HepG2 (cell line): ENCODE measurements around the gene BARHL2.

Experiments used
- CTCF ChIP-seq: sonication (generic); formaldehyde crosslinking; IDR thresholded peaks from 2 replicates; pipeline ENCODE4 v1.5.0; 2020; ENCODE audit warnings: mild to moderate bottlenecking, missing genetic modification reagents, moderate library complexity
- MTF1 ChIP-seq: sonication (generic); formaldehyde crosslinking; IDR thresholded peaks from 2 replicates; pipeline ENCODE4 v1.5.0; 2020; ENCODE audit warnings: missing genetic modification reagents
- SPEN ChIP-seq: sonication (generic); formaldehyde crosslinking; IDR thresholded peaks from 2 replicates; pipeline ENCODE4 v1.5.1; 2020; ENCODE audit warnings: low read depth, mild to moderate bottlenecking, missing genetic modification reagents

- TF ChIP-seq SPEN (CRISPR knock-in tag) (no peak), MTF1 (no peak), CTCF (CRISPR knock-in tag) (peak; percentile 74)
Measured at GRCh38 chr1:90721210-90722194, 4.4 kb upstream of the BARHL2 start.
